KMS-11 (cell line): ENCODE data around the gene MAPKAP1.

Source experiments
- H2AFZ ChIP-seq: fragments of 200-600 bp; sonication (generic); 2 replicates; pipeline ENCODE4 v1.6.1; 2016; ENCODE audit warnings: antibody characterized with exemption, mixed run types, low read depth
- H3K27ac ChIP-seq: fragments of 200-600 bp; sonication (generic); 2 replicates; pipeline ENCODE4 v1.6.1; 2016; ENCODE audit warnings: mild to moderate bottlenecking, mixed run types
- H3K27me3 ChIP-seq: fragments of 200-600 bp; sonication (generic); 2 replicates; pipeline ENCODE4 v1.6.1; 2017; ENCODE audit warnings: mild to moderate bottlenecking, low read depth, mixed run types, moderate library complexity; ENCODE audit not compliant: insufficient read depth
- H3K36me3 ChIP-seq: fragments of 200-600 bp; sonication (generic); 2 replicates; pipeline ENCODE4 v1.6.1; 2017; ENCODE audit warnings: mild to moderate bottlenecking, mixed run types; ENCODE audit not compliant: insufficient read depth
- H3K4me1 ChIP-seq: fragments of 200-600 bp; sonication (generic); 2 replicates; pipeline ENCODE4 v1.6.1; 2016; ENCODE audit warnings: mild to moderate bottlenecking, low read depth, mixed run types; ENCODE audit not compliant: poor library complexity, severe bottlenecking
- H3K4me2 ChIP-seq: fragments of 200-600 bp; sonication (generic); 2 replicates; pipeline ENCODE4 v1.7.0; 2016; ENCODE audit warnings: mild to moderate bottlenecking, mixed run types
- H3K4me3 ChIP-seq: fragments of 200-600 bp; sonication (generic); IDR thresholded peaks from 2 replicates; pipeline ENCODE4 v1.6.1; 2017; ENCODE audit warnings: low read depth, low read length, mixed read lengths; ENCODE audit not compliant: insufficient read depth
- H3K79me2 ChIP-seq: fragments of 200-600 bp; sonication (generic); 2 replicates; pipeline ENCODE4 v1.6.1; 2016; ENCODE audit warnings: low read depth, mixed run types; ENCODE audit not compliant: insufficient read depth
- H3K9ac ChIP-seq: fragments of 200-600 bp; sonication (generic); 2 replicates; pipeline ENCODE4 v1.6.1; 2016; ENCODE audit warnings: mild to moderate bottlenecking, mixed run types
- H4K20me1 ChIP-seq: fragments of 200-600 bp; sonication (generic); 2 replicates; pipeline ENCODE4 v1.6.1; 2016; ENCODE audit warnings: mild to moderate bottlenecking, mixed run types; ENCODE audit not compliant: insufficient read depth
- CTCF ChIP-seq: fragments of 200-600 bp; sonication (generic); conservative IDR thresholded peaks from 2 replicates; pipeline ENCODE4 v1.6.1; 2017; ENCODE audit warnings: low read depth, mild to moderate bottlenecking, antibody characterized with exemption, low read length, moderate library complexity, mixed read lengths

The MAPKAP1 gene

GRCh38 chr9:125410522-125410894 lies 296.5 kb downstream of the MAPKAP1 start:
- H3K36me3 ChIP-seq: no peaks in the 10 kb centered on the region
- no peak for TF ChIP-seq CTCF
- no peaks in the 10 kb centered on the region for H3K79me2 ChIP-seq
- H3K27ac ChIP-seq: no peak overlapping the region
- H3K4me2 ChIP-seq: no peak overlapping the region
- no peak overlapping the region for H3K4me3 ChIP-seq
- H3K4me1 ChIP-seq: no peaks in the 10 kb centered on the region
- no peak overlapping the region for H2AFZ ChIP-seq
- H4K20me1 ChIP-seq: no peaks in the 10 kb centered on the region
- H3K27me3 ChIP-seq: no peaks in the 10 kb centered on the region
- no peak overlapping the region for H3K9ac ChIP-seq

GRCh38 chr9:125409637-125410521 lies 297.1 kb downstream of the MAPKAP1 start:
- Histone ChIP-seq H4K20me1 (no peaks in the 10 kb centered on the region), H3K4me2 (no peak overlapping the region), H3K36me3 (no peaks in the 10 kb centered on the region), H3K4me1 (no peaks in the 10 kb centered on the region), H2AFZ (no peak overlapping the region), H3K4me3 (no peak overlapping the region), H3K9ac (no peak overlapping the region), H3K27ac (no peak overlapping the region), H3K79me2 (no peaks in the 10 kb centered on the region), H3K27me3 (no peaks in the 10 kb centered on the region)
- TF ChIP-seq CTCF: no peak

- Histone ChIP-seq H3K9ac (no peak overlapping the region), H3K36me3 (no peaks in the 10 kb centered on the region), H3K4me3 (no peak overlapping the region), H3K79me2 (no peaks in the 10 kb centered on the region), H2AFZ (no peak overlapping the region), H3K27me3 (no peaks in the 10 kb centered on the region), H4K20me1 (no peaks in the 10 kb centered on the region), H3K4me2 (no peak overlapping the region), H3K4me1 (no peaks in the 10 kb centered on the region), H3K27ac (no peak overlapping the region)
- TF ChIP-seq CTCF: no peak
These were observed 297.8 kb downstream of the MAPKAP1 start for GRCh38 chr9:125409217-125409636.

- Histone ChIP-seq H3K4me2 (peak overlapping the region; percentile 78), H3K4me3 (no peak overlapping the region), H3K27me3 (no peaks in the 10 kb centered on the region), H2AFZ (peak overlapping the region; percentile 65), H4K20me1 (no peaks in the 10 kb centered on the region), H3K79me2 (no peaks in the 10 kb centered on the region), H3K27ac (no peak overlapping the region), H3K4me1 (no peaks in the 10 kb centered on the region), H3K9ac (peak overlapping the region; percentile 19; the same call in 1 of the 2 replicates), H3K36me3 (no peaks in the 10 kb centered on the region)
- TF ChIP-seq CTCF: peak; percentile 72
These were observed 298.8 kb downstream of the MAPKAP1 start for GRCh38 chr9:125407974-125408900.
